Breast epithelium (tissue), 3 donors: Measurements from ENCODE around the gene MFSD1.

Experiments used
- POLR2A ChIP-seq: fragments of 450-650 bp; IDR thresholded peaks from one replicate; pipeline ENCODE4 v1.6.1; 2016; ENCODE audit warnings: antibody characterized with exemption, mild to moderate bottlenecking, moderate library complexity
- TF ChIP-seq, protein P1 (sequence below), 3 donors: fragments of 450-650 bp; IDR thresholded peaks; one replicate each; pipeline ENCODE4 v1.5.1; 2016 to 2017; ENCODE audit warnings: antibody characterized with exemption in 3 of 3, mild to moderate bottlenecking in 3 of 3, moderate library complexity in 3 of 3

DNA sequence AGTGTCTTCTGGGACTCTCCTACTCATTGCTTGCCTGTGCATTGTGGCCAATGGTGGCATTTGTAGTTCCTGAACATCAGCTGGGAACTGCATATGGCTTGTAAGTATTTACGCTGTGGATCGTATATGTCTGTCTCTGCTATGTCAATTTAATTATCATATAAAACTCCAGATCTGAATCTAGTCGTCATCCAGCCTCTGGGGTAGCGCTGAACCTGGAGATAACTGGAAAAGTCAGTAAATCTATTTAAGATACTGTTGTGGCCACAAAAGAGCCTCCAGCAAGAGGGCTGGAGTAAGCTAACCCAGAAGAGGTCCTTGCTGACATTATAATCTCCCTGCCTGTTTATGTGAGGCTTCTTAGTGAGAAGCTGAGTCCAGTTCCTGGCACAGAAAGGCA, 21.6 kb downstream of the MFSD1 start:
- no peak for TF ChIP-seq POLR2A
- TF ChIP-seq, protein P1, sequence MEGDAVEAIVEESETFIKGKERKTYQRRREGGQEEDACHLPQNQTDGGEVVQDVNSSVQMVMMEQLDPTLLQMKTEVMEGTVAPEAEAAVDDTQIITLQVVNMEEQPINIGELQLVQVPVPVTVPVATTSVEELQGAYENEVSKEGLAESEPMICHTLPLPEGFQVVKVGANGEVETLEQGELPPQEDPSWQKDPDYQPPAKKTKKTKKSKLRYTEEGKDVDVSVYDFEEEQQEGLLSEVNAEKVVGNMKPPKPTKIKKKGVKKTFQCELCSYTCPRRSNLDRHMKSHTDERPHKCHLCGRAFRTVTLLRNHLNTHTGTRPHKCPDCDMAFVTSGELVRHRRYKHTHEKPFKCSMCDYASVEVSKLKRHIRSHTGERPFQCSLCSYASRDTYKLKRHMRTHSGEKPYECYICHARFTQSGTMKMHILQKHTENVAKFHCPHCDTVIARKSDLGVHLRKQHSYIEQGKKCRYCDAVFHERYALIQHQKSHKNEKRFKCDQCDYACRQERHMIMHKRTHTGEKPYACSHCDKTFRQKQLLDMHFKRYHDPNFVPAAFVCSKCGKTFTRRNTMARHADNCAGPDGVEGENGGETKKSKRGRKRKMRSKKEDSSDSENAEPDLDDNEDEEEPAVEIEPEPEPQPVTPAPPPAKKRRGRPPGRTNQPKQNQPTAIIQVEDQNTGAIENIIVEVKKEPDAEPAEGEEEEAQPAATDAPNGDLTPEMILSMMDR (IDR thresholded peaks at IDR 0.05), result no peak
